HUDEP-2 (cell line): Measurements from ENCODE around the gene MN1.

ENCODE experiments used
- DNase-seq, 76 experiments: peaks; one replicate each; lab custom pipeline; 2025; ENCODE audit not compliant: unreplicated experiment in 76 of 76; lab: John Stamatoyannopoulos, UW

Gene MN1

DNA sequence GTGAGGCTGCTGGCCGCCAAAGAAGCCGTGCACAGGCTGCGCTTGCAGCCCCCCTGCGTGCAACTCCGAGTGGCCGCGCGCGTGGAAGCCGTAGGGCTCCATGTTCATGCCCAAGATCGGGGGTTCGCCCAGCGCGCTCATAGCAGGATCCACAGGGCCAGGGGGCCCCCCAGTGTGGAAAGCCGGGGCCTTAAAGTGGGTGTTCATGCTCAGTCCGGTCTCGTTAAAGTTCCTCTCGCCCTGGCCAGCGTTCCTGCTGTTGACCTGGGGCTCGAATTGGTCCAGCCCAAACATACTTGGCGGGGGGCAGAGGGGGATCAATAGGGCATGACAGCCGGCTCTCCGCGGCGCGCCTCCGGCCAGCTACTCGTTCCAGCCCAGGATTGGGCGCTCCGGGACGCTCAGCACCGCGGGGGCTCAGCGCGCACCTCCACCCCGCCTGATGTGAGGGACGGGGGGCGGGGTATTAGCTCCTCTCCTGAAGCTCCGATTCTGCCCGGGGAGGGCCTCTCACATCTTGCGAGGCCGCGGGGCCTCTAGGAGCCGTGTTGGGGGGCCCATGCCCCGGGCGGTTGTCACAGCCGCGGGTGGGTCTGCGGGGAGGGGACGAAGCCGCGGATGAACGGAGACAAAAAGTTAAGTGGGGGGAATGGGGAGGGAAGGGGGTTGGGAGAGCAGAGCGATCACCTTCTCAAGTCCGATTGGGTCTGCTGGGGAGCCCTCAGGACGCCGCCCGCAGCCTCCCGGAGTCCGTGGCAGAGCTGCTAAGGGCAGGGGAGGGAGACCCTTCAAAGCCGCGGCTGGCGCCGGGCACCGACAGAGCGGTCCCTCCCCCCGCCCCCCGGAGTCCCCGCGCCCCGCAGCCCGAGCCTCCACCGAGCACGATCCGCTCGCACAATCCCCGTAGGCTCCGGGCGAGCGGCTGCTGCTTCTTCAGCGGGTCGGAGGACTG lies 1.0 kb downstream of the MN1 start:
- DNase-seq, result no peak

DNA sequence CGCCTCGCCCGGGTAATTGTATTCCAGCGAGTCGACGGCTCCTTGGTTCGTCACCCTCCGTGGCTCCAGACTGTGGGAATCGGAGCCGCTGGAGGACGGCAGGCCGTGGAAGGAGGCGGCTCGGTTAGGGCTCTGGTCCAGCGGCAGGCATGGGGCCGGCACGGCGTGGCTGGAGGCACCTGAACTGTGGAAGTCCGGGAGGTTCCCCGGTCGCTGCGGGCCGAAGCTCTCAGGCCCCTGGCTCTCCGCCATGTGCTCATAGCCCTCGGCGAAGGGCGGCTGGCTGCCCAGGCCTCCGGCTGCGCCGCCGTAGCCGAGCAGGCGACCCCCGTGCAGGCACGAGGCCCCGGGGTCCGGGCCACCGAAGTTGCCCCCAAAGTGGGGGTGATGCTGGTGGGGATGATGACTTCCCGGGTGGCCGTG lies 1.7 kb downstream of the MN1 start:
- DNase-seq, result no peak

DNA sequence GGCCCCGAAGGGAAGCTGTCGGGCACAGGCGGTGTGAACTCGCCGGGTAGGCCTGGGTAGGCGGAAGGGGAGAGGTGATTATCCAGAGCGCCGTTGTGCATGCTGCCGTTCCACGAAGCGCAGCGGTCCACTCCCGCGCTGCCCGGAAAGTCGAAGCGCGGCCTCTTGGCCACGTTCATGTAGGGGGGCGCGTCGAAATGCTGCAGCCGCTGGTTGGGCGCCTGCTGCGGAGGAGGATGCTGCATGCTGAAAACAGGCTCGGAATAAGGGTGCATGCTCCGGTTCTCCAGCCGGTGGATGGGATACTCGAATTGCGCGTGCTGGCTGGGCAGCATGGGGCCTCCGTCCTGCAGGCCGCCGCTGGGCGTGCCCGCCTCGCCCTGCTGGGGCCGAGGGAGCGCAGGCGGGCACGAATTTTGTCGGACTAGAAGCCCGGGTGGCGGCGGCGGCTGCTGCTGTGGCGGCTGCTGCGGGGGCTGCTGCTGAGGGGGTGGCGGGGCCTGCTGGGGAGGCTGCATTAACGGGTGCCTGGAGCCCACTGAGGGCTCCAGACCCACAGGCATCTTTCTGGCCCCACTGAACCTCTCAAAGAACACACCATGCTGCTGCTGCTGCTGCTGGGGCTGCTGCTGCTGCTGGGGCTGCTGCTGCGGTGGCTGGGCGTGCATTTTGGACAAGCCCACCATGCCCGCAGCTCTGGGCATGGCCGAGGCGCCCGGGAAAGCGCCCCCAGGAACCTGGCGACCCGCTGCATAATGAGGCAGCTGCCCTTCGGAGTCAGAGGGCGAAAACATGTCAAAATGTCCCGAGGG lies 2.3 kb downstream of the MN1 start:
- no peak for DNase-seq

DNA sequence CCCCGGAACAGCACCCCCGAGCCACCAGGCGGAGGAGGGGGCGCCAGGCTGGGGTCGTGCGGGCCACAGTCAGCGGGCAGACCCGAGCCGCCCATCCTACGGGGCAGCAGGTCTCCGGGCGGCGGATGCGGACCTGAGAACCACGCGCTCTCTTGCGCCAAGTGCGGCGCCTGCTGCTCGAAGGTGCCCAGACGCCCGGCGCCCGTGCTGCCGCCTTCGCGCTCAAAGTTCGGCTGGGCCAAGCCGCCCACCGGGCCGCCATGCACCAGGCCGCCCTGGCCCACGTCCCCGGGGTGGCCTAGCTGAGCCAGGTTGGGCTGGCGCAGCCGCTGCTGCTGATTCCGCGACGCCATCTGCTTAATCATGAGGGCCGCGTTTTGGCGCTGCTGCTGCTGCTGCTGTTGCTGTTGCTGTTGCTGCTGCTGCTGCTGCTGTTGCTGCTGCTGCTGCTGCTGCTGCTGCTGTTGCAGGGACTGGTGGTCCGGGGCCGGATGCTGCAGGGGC lies 3.0 kb downstream of the MN1 start:
- no peak for DNase-seq

DNA sequence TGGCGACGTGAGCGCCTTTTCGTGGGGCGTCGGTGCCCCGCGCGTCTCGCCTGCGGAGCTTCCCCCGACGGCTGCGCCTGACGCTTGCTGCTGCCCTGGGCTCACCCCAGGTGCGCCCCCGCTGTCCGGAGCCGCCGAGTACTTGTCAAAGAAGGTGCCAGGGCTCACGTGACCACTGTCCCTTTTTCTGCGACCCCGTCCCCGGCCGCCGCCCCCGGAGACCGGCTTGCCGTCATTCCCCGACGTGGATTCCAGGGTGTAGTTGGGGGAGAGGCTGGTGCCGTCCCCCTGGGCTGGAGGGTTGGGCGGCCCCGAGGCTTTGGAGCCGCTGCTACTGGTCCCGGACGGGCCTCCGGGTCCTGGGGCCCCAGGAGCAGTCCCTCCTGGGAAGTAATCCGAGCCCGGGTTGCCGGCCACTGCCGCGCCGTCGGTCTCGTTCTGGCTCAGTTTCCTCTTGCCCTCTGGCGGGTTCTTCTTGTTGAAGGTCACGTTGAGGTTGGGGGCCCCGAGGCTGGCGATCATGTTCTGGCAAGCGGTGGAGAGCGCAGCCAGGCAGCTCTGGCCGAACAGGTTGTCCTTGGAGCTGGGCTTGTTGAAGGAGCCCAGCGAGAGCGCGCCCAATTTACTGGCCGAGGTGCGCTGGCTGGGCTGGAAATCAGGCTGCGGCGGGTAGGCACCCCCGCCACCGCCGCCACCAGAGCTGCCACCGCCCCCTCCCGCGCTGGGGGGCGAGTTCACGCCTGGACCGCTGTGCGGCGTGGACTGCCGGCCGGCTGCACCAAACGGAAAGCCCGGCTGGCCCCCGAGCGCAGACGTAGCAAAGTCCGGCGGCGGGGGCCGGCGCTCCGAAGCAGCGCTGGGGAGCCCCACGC lies 3.8 kb downstream of the MN1 start:
- DNase-seq, result no peak

DNA sequence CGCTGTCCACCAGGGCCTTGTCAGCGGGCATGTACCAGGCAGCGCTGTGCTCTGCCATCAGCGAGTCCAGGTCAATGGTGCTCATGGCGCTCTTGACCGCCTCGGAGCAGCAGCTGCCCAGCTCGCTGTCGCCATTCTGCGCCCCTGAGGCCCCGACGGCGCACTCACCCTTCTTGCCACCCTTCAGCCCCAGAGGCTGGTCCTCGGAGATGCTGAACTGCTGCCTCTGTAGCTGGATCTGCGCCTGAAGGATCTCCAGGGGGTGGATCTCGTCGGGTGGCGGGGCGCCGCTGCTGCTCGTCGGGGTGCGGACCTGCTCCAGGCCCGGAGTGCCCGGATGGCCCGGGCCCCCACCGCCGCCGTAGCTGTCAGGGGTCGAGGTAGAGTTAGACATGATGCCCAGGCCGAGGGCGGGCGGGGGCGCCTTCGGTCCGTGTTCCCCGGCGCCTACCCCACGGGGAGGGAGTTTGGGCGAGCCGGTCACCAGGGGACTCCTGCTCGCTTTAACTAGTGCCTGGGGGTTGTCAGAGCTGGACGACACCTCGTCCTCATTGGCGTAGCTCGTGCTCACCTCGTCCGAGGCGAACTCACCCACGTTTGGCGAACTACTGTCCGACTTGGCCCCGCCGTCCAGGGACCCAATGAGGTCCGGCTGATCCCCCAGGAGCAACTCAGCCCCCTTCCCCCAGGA lies 4.6 kb downstream of the MN1 start:
- DNase-seq, result no peak

DNA sequence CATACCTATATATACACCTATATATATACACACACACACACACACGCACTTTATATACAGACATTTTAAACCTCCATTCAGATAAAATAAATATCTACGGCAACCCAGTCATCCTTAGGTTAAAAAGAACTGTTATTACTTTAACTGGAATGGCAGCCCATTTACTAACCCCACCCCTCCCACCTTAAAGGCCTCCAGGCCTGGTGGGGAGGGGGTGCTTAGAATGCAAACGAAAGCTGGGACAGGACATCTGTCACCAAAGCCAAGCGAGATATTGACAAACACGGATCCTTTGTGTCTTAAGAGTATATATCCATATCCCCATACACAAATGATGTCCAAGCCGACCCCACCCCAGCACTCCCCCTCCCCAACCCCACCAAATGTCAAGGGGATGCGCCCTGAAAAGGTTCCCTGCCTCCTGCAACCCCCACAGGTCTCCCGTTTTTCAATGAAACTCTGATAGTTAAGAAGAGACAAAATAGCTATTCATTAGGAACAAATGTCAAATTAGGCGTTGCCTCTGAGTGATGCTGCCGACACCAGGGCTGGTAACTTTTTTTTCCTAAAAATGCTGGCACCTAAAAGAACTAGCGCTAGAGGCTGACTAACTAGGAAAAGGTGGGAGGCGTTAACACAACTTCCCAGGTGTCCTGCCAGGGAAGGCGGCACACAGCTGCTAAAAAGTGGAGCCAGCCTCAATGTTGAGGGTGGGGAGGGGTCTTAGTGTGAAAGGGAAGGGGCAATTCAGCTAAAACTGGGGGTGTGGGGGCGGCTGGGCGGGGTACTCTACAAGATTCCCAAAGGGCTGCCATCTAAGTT lies 5.6 kb downstream of the MN1 start:
- DNase-seq, result no peak

DNA sequence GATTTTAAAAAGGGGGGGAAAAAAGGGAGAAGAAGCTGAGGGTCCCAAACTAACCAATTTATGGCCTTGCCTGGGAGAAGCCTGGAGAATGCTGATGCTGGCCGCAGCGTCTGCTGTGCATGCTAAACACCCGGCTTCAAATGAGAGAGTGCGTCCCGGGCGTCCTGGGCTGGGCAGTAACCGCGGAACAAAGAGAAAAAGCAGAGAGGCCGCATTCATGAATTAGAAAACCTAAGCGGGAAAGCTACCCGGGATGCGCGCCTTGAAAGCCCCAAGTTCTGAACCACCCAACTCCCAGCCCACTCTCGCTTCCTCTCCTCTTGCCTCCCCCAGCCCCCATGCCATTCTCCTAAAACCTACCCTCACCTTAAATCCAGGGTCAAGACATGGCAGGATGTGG lies 6.5 kb downstream of the MN1 start:
- DNase-seq, result no peak

DNA sequence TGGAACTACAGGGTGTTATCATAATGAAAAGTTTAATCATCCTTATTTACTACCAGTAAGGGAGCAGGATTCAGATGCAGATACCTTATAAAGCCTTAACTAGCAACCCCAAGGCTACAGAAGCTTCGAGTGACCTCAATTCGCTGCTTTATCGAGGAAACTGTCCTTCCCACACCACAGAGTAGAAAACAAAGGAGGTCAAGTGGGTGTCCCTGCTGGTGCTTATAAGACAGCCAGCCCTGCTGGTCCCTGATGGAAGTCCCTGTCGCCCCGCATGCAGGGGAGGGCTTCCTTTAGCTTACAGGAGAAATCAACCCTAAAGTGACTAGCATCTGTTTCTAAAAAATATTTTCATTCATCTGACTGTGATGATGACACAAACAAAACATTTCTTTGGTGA lies 7.3 kb downstream of the MN1 start:
- DNase-seq, result no peak

DNA sequence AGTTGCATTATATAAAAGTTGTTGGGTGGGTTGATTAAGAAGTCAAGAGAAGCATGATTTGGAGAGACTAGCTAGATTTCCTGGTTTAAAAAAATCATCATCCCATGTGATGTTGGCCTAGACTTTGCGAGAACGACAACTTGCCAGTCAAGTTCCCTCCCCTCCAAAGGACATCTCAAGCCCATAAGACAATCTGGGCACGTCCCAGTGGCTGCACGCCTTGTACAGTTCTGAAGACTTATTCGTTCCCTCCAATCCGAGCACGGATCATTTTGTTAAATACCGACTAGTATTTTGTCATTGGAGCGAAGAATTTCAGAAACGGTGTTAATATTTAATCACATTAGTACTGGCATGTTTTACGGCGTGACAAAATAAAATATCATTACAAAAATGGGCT lies 8.0 kb downstream of the MN1 start:
- no peak for DNase-seq

DNA sequence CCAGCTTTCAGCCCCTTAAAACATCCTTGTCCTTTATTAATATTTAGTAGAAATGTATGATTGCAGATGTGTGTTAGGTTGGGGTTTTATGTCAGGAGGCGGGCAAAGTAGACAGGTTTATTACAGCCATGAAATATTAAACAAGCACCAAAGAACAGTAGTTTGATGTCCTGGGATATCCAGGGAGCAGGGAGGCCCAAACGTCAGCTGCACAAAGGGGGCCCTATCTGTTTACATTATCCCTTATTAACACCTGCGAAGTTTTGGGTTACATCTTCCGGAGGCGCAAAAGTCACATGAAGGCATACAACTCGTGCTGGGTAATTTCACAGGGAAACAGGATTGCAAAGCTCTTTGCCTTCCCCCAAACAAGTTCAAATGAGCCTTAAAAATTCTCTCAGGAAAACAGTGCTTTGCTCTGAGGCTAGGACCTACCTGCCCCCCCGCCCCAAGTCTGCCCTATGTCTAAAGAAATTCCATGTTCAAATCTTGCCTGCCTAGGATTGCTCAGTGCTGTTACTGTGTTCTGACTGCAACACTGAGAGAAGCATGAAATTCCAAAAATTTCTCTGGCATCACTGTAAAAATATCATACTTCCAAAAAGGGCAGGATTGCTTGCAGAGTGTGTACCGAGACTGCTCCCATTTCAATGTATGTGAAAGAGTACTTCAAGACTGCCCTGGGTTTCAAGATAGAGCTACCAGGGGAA lies 8.9 kb downstream of the MN1 start:
- no peak for DNase-seq

DNA sequence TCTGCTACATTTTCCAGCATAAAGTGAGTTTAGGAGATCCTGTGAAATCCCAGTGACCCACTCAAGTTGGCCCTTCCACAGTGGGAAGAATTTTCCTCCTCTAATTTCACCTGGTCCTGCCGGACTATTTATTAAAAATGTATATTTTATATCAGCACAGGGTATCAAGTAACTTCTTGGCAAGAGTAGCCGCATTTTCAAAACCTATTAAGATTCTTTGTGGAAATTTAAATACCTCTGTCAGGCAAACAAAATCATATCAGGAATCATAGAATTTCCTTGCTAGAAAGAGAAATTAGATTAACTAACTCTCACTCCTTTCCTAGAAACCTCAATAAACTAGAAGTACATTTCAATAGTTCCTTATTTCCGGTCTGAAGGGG lies 9.7 kb downstream of the MN1 start:
- DNase-seq, result no peak

DNA sequence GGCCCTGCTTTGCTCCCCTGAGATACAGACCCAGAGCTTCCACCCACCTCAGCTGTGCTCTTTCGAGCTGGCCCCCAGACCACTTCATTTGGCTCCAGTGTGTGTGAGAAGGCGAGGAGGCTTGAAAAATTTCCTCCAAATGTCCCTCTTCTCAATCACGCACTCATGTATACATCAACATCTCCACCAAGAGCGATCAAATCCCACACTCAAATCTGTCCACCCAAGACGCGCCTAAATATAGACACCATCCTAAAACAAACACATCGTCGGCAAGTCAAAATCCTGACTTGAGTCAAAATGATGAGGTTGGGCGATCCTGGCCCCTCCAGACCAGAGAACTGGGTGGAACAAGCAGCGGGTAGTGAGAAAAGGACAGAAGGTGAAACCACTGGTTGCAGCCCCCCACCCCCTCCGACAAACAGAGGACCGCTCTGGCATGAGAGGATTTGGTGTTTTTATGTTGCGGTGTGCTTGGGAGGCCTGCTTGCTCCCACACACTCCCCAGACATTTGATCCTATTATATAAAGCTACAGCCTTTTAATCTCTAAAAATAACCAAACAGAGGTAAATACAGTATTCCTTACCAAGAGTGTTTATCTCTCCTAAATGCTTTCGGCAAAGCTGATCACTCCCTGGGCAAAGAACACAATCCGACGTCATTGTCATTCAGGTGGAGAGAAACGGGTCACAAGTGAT lies 10.2 kb downstream of the MN1 start:
- no peak for DNase-seq

DNA sequence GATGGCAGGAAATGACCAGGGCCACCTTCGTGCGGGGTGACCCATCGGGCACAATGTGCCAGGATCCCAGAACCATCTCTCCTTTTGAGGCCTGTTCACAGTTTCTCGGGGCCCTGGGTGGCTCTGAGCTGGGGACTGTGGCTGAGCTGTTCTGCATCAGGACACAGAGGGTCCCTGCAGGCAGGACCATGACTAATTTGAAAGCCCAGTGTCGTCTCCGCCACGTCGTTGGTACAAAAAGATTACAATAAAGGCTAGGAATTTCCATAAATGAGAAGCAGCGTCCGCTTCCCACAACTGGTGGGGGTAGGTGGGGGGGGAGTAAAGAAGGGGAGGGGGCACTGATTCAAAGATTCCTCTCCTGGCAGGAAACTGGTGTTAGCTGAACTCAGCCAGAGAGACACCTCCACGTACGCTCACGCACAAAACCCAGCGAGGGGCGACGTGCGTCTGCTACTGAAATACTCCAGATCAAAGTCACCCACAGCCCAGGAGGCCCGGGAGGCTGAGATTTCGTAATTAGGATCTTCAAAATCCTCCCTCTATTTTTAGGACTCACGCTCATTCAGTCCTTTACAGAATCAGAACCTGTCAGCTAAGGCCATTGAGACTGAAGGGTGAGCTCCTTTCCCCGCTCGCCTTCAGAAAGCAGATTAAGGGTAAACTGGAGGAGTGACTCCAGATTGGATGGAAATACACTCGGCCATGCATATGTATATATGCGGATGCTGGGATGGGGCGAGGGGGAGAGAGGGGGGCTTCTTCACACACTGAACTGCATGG lies 11.0 kb downstream of the MN1 start:
- DNase-seq, result no peak

DNA sequence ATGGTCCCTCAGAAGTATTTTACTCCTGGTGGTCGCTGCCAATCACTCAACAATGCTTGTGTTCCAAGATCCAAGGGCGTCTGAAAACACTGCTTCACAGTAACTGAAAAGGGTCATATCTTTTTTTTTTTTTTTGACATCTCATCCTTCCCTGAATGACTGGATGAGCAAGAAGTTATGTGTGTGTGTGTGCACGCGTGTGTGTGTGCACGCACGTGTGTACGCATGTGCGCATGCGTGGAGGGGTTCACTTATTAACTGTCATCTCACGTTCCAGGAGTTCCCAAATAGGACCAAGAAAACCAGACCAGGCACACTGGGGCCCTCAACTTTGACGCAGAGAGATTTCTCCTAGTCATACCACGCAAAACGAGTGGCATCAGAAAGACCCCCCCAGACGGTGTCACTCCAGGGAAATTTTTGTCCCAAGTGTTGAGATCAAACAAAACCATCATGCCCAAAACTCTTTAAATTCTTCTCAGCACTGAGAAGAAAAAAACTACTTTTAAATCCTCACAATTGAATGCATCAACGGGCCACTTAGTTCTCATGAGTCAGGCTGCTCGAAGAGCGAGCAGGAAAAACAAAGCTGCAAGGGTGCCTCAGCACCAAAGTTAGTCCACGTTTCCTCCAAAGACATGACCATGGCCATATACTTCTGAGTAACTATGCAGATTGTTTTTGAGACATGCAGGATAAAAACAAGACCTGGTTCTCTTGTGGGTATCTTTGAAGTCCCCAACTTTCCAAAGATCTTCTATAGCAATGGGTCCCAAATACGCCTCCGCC lies 12.9 kb downstream of the MN1 start:
- no peak for DNase-seq

DNA sequence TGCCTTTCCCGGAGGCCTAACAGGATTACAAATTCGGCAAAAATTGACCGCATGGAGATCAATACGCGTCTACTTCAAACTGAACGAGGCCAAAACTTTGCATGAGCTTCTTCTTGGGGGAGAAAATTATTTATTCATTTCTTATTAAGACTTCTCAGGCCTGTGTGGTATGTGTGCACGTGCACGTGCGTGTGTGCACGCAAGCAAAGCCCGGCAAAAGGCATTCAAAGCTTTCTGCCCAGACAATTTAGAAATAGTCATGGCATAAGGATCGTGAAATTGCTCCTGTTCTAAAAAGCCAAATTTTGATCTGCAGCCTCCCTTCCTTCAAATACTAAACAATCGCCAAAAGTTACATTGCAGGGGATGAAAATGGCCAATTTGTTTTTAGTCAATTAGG lies 14.6 kb downstream of the MN1 start:
- no peak for DNase-seq
